Measurements from ENCODE around the gene ROPN1L. TPM values are rescaled to one million over a fixed set of nuclear protein-coding genes. Genes with fewer than 3 reads are reported as not detected.
A peak's percentile ranks its signal among the peaks of the same experiment; 100 is the strongest.

The ROPN1L gene
- total RNA-seq, 1 experiment from 2014 or later: 7.1 TPM

DNA sequence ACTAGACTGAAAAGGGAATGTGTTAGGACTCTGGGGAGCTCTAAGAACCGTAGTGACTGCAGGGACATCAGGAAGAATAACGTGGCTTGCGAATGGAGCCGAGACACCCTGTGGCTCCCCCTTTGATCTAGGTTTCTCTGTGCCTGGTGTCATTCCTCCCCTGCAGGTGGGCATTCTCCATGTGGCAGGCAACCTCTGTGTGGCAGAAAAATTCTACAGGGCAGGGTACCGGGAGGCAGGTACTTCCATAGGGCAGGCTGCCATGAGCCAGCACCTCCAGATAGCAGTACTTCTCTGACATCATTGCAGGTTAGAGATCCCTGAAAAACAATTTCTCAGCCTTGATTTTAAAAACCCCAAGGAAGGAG, 43.1 kb downstream of the ROPN1L start:
- TF ChIP-seq EZH2 (IDR thresholded peaks at IDR 0.05; ENCODE audit: low read depth): no peak
- TF ChIP-seq, protein P1, sequence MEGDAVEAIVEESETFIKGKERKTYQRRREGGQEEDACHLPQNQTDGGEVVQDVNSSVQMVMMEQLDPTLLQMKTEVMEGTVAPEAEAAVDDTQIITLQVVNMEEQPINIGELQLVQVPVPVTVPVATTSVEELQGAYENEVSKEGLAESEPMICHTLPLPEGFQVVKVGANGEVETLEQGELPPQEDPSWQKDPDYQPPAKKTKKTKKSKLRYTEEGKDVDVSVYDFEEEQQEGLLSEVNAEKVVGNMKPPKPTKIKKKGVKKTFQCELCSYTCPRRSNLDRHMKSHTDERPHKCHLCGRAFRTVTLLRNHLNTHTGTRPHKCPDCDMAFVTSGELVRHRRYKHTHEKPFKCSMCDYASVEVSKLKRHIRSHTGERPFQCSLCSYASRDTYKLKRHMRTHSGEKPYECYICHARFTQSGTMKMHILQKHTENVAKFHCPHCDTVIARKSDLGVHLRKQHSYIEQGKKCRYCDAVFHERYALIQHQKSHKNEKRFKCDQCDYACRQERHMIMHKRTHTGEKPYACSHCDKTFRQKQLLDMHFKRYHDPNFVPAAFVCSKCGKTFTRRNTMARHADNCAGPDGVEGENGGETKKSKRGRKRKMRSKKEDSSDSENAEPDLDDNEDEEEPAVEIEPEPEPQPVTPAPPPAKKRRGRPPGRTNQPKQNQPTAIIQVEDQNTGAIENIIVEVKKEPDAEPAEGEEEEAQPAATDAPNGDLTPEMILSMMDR (conservative IDR thresholded peaks at IDR 0.05): no peak
- ChIA-PET POLR2A (ENCODE audit: unreplicated experiment) (interaction anchor here (1.0 kb wide), 1 partner anchor 194 kb away, joined by 3 read pairs; no protein-coding TSS in a partner anchor), CTCF (no interaction called here)
- Histone ChIP-seq H4K20me1 (ENCODE audit: insufficient read depth) (no peaks in the 10 kb centered on the region), H3K27ac (no peak overlapping the region), H3K27me3 (ENCODE audit: insufficient read depth, low read depth) (no peaks in the 10 kb centered on the region), H3K4me2 (no peak overlapping the region), H2AFZ (no peak overlapping the region), H3K4me1 (replicated peaks; ENCODE audit: insufficient read depth) (peaks cover 41% of the 10 kb centered on the region), H3K4me3 (no peak overlapping the region), H3K79me2 (ENCODE audit: low read depth) (no peaks in the 10 kb centered on the region), H3K9me2 (ENCODE audit: insufficient read depth) (no peaks in the 10 kb centered on the region), H3K36me3 (ENCODE audit: low read depth) (no peaks in the 10 kb centered on the region), H3K9me3 (ENCODE audit: insufficient read depth, low read depth) (no peaks in the 10 kb centered on the region), H3F3A (ENCODE audit: insufficient read depth, low read depth) (peaks cover 21% of the 10 kb centered on the region; the same call in 1 of the 2 replicates)
- BruUV-seq (replicated peaks): no TSS peak
- intact Hi-C loops (cut with micrococcal nuclease; ENCODE audit: unreplicated experiment): loop anchor here (1.0 kb wide), 2 partner anchors 30 to 67 kb away; no protein-coding TSS in a partner anchor
- DNase-seq: no peak

DNA sequence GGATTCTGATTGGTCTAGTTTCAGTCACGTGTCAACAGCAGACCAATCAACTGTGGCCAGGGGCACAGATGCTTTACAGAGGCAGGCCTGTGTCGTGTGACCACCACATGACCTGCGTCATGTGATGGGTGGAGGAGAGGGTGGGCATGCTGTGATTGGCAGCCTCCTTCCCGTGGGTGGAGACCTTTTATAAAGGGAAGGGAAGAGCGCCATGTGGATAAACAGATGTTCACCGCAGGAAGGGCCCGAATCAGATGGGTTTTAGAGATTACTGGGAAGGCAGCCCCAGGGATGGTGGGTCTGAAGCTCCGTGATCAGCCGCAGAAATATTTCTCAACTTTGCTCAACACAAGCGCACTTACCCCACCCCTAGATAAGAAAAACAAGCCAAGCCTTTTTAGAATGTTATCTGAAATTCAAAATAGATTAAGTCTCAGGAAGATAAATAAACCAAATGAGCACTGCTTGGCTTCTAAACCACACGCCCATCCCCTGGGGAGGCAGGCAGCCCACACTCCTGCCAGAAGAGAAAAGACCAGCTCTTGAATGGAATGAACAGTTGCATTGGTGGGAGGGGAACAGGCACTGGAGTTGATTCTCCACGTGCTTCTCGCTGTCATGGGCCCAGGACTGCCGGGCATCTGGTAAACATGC, 43.6 kb downstream of the ROPN1L start:
- H3K27ac ChIP-seq: no peak overlapping the region
- DNase-seq: peak in 1 of 2 experiments; percentile 52
- BruUV-seq (replicated peaks): no TSS peak
- H3K4me1 ChIP-seq (replicated peaks; ENCODE audit: insufficient read depth): peaks cover 41% of the 10 kb centered on the region
- no peaks in the 10 kb centered on the region for H3K9me3 ChIP-seq (ENCODE audit: insufficient read depth, low read depth)
- peaks cover 16% of the 10 kb centered on the region; the same call in 1 of the 2 replicates for H3F3A ChIP-seq (ENCODE audit: insufficient read depth, low read depth)
- no peaks in the 10 kb centered on the region for H4K20me1 ChIP-seq (ENCODE audit: insufficient read depth)
- no peaks in the 10 kb centered on the region for H3K36me3 ChIP-seq (ENCODE audit: low read depth)
- no peak overlapping the region for H3K4me3 ChIP-seq
- CTCF ChIA-PET: no interaction called here
- no peak for TF ChIP-seq EZH2 (IDR thresholded peaks at IDR 0.05; ENCODE audit: low read depth)
- TF ChIP-seq, protein P1 (conservative IDR thresholded peaks at IDR 0.05): no peak
- H3K9me2 ChIP-seq (ENCODE audit: insufficient read depth): no peaks in the 10 kb centered on the region
- no peaks in the 10 kb centered on the region for H3K79me2 ChIP-seq (ENCODE audit: low read depth)
- intact Hi-C loops (cut with micrococcal nuclease; ENCODE audit: unreplicated experiment): loop anchor here (1.0 kb wide), 2 partner anchors 31 to 66 kb away; no protein-coding TSS in a partner anchor
- H3K4me2 ChIP-seq: no peak overlapping the region
- no peak overlapping the region for H2AFZ ChIP-seq
- no peaks in the 10 kb centered on the region for H3K27me3 ChIP-seq (ENCODE audit: insufficient read depth, low read depth)
- POLR2A ChIA-PET (ENCODE audit: unreplicated experiment): interaction anchor here (1.0 kb wide), 1 partner anchor 195 kb away, joined by 3 read pairs; no protein-coding TSS in a partner anchor

DNA sequence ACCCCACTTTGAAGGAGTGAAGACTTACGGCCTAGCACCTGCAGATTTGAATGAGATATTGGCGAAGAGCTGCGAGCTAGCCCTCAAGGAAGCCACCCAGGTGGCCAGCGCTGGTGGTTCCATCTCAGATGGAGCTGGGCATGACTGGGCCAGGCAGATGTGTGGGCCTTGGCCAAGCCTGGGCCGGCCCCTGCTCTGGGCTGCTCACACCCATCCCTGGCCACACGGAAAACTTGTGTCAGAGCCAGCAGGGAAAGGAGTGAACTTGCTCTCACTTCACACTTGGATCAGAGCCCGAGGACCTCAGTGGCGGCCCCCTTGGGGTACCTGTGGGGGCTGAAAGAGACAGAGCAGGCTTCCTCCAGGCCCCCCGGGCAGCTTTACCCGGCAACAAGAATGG, 44.2 kb downstream of the ROPN1L start:
- Histone ChIP-seq H3K36me3 (ENCODE audit: low read depth) (no peaks in the 10 kb centered on the region), H3K4me3 (no peak overlapping the region), H3F3A (ENCODE audit: insufficient read depth, low read depth) (peaks cover 10% of the 10 kb centered on the region; the same call in 1 of the 2 replicates), H4K20me1 (ENCODE audit: insufficient read depth) (no peaks in the 10 kb centered on the region), H3K9me2 (ENCODE audit: insufficient read depth) (no peaks in the 10 kb centered on the region), H3K4me2 (no peak overlapping the region), H3K4me1 (replicated peaks; ENCODE audit: insufficient read depth) (peaks cover 35% of the 10 kb centered on the region), H2AFZ (no peak overlapping the region), H3K79me2 (ENCODE audit: low read depth) (no peaks in the 10 kb centered on the region), H3K27me3 (ENCODE audit: insufficient read depth, low read depth) (no peaks in the 10 kb centered on the region), H3K27ac (no peak overlapping the region), H3K9me3 (ENCODE audit: insufficient read depth, low read depth) (no peaks in the 10 kb centered on the region)
- no peak for DNase-seq
- TF ChIP-seq, protein P1 (conservative IDR thresholded peaks at IDR 0.05): no peak
- no peak for TF ChIP-seq EZH2 (IDR thresholded peaks at IDR 0.05; ENCODE audit: low read depth)
- intact Hi-C loops (cut with micrococcal nuclease; ENCODE audit: unreplicated experiment): loop anchor here (1.0 kb wide), 2 partner anchors 32 to 65 kb away; no protein-coding TSS in a partner anchor
- ChIA-PET CTCF (no interaction called here), POLR2A (ENCODE audit: unreplicated experiment) (interaction anchor here (1.0 kb wide), 1 partner anchor 195 kb away, joined by 3 read pairs; no protein-coding TSS in a partner anchor)
- no TSS peak for BruUV-seq (replicated peaks)

Data from PC-9 (cell line).